ENCODE data around the gene CSTA.
A peak's percentile ranks its signal among the peaks of the same experiment; 100 is the strongest.

Gene CSTA, protein sequence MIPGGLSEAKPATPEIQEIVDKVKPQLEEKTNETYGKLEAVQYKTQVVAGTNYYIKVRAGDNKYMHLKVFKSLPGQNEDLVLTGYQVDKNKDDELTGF

DNA sequence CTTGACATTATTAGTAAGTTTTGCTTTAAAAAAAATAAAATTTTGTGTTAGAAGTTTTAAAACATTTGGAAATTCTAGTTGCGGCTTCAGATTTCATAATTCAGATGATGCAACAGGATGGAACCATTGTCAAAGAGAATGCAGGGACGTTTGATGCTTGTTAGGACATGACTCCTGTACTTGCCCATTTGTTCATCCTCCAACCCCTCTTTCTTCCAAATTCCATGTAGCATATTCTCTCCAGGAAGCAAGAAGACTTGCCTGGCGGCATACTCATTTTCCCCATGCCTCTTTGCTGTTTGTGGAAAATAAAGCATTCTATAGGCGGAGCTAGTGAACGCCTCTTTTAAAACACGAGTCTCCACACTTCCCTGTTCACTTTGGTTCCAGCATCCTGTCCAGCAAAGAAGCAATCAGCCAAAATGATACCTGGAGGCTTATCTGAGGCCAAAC, at the start of gene CSTA:
TSS of gene CSTA (plus strand) at position 378 of the 453 bp plus-strand sequence. CDS start at position 423, 45 bp downstream.
- no peak for DNase-seq

DNA sequence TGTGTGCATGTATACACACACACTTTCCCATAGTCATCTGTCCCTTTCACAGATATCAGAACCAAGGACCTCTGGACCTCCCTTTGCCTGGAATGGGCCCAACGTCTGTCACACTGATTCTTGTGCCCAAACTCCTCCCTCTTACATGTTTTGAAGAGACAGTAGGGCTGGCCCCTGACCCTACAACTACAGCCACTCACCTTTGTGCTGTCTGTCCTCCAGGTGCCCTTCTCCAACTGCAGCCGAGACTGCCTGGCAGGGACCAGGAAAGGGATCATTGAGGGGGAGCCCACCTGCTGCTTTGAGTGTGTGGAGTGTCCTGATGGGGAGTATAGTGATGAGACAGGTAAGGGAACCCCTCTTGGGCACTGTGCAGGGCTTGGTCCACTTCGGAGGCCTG, 43.2 kb upstream of the CSTA start:
- DNase-seq: no peak

DNA sequence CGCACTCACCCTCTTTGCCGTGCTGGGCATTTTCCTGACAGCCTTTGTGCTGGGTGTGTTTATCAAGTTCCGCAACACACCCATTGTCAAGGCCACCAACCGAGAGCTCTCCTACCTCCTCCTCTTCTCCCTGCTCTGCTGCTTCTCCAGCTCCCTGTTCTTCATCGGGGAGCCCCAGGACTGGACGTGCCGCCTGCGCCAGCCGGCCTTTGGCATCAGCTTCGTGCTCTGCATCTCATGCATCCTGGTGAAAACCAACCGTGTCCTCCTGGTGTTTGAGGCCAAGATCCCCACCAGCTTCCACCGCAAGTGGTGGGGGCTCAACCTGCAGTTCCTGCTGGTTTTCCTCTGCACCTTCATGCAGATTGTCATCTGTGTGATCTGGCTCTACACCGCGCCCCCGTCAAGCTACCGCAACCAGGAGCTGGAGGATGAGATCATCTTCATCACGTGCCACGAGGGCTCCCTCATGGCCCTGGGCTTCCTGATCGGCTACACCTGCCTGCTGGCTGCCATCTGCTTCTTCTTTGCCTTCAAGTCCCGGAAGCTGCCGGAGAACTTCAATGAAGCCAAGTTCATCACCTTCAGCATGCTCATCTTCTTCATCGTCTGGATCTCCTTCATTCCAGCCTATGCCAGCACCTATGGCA, 41.1 kb upstream of the CSTA start:
- DNase-seq: no peak

DNA sequence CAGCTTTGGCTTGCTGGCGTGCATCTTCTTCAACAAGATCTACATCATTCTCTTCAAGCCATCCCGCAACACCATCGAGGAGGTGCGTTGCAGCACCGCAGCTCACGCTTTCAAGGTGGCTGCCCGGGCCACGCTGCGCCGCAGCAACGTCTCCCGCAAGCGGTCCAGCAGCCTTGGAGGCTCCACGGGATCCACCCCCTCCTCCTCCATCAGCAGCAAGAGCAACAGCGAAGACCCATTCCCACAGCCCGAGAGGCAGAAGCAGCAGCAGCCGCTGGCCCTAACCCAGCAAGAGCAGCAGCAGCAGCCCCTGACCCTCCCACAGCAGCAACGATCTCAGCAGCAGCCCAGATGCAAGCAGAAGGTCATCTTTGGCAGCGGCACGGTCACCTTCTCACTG, 40.6 kb upstream of the CSTA start:
- no peak for DNase-seq

DNA sequence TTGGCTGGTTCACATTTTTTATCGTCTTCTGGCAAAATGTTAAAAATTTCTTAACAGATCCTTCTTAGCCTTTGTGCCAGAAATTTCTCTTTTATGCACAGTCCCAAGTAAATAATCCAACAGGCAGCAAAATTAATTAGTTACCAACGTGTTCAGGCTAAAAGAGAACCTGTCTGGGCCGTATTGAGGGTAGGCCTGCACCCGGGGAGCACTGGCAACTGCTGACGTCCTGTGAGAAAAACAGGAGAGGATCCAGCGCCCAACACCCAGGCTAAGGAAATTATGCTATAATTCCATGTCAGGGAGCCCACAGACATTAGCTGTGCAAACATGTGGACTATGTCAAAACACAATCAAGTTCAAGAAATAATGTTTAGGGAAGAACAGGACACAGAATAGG, 30.7 kb upstream of the CSTA start:
- DNase-seq: no peak

DNA sequence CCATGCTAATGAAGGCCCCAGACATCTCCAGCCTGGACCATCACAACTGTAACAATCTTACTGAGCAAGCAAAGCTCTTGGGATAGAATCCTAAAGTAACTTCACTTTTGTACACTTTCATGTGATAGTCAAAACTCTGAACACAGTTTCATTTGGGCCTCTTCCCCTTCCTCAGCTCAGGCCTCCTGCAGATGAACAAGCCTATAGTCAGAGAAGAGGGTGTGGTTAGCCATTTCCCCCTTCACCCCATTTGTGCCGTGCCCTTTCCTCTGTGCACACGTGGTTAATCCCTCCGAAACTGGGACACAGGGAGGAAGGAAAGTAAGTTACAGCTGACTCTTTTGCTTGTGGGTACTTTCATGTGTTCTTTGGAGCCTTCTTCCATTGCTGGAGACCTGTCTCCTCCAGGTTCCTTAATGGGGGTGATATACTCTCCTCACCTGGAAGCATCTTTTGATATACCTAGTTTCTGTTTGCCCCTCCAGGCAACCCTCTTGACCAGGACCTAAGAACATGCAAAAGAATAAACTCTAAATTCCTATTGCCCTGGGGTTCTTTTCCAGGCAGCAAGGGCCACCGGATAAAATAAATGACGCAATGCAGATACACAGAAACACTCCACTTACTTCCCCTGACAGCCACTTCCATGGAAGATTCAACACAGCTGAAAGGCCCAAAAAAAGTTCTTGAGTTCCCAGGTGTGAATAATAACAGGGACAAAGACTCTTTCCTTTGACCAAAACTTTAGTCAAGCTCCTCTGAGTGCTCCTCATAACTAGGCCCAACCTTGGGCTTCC, 29.6 kb upstream of the CSTA start:
- DNase-seq: no peak

DNA sequence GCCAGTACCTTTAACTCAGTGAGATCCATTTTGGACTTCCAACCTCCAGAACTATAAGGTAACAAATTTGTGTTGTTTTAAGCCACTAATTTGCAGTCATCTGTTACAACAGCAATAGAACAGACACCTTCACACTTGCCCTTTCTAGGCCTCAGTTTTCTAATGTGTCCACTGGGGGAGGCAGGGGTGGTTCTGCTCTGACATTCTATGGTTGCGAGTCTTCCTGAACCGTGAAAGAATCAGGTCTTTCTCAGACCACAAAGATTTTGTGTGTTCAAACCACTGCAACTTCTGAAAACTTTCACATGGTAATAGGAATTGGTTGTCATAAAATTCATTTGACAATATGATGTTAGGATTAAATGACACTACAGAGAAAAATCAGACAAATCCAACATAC, 26.8 kb upstream of the CSTA start:
- no peak for DNase-seq

DNA sequence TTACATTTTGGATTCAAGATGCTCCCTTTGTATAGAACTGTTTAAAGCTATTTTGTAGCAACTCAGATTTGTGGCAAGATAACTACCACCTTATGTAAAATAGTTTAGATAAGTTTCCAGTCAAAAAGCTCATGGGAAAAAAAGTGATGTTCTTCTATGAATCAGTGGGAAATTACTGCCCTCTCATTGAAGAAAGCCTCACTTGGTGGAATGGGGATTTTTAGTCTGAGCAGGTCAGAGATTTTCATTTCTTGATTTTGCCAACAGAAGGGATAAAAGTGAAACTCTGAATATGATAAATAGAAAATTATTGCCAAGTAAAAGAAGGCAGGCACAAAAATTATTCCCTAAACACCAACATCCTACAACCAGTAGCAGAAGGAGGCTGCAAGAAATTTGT, 25.8 kb upstream of the CSTA start:
- DNase-seq: no peak

DNA sequence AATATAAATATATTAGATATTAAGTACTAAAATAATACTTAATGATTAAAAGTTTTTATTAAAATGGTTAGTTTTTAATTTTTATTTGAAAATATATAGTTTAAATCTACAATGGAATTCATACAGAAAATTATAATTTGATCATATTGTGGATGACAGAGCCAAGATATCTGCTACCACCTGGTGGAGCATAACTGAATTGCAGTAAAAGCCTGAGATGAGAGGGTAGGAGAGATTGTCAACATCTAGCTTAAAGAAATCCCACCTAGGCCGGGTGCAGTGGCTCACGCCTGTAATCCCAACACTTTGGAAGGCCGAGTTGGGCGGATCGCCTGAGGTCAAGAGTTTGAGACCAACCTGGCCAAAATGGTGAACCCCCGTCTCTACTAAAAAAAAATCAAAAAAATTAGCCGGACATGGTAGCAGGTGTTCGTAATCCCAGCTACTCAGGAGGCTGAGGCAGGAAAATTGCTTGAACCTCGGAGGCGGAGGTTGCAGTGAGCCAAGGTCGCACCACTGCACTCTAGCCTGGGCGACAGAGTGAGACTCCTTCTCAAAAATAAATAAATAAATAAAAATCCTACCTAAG, 25.1 kb upstream of the CSTA start:
- peak; percentile 31 for DNase-seq

DNA sequence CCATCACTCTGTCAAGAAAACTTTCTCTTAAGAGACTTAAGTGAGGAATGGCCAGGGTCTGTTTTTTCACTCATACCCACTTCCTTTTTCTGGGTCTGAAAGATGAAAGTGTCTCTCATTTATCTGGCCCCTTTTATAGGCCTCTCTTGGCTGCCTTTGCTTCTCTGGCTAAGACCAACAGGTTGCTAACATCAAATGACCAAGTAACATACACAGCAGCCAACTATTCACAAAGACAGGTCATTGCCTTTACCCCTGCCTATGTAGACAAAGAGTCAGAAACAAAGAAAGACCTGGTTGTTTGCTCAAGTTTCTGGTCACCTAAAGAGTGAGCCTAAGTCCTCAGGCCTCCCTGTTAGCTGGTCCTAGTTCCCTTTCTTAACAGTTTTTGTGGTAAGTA, 24.0 kb upstream of the CSTA start:
- no peak for DNase-seq

DNA sequence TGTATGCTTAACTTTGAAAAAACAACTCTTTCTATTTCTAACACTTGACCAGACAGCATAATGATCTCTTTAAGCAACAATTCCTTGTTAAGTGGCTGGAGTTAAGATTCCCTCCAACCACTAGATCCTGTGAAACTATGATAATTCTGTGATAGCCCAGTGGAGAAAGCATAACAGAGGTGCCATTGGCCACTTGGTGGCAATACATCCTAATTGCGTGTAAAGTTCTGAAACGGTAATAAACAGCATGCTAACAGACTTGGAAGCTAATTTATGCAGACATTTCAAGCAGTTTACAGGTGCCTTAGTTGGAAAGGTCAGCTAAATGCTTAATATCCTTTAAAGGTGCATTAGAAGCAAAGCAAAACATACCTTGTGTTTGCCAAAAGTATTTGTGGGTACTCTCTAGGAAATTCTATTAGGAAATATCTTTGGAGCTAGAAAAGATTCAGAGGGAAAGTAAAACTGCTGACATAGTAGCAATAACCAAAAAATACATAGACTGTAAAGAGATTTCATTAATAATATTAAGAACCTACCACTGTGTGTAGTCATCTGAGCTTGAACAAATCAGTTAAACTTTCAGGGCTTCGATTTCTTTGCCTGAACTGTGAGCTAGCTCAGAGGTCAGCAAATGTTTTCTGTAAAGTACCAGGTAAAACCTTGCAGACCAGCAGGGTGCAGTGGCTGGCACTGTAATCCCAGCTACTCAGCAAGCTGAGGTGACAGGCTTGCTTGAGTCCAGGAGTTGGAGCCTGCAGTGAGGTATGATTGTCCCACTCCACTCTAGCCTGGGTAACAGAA, 19.0 kb upstream of the CSTA start:
- DNase-seq: no peak

DNA sequence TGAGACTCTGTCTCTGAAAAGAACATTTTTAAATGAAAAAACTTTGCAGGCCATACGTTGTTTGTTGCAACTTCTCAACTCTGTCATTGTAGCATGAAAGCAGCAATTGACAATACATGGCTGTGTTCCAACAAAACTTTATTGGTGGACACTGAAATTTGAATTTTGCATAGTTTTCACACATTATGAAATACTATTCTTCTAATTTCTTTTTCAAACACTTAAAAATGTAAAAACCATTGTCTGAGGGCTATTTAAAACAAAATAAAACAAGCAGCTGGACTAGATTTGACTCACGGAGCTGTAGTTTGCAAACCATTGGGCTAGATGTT, 18.5 kb upstream of the CSTA start:
- DNase-seq: no peak

DNA sequence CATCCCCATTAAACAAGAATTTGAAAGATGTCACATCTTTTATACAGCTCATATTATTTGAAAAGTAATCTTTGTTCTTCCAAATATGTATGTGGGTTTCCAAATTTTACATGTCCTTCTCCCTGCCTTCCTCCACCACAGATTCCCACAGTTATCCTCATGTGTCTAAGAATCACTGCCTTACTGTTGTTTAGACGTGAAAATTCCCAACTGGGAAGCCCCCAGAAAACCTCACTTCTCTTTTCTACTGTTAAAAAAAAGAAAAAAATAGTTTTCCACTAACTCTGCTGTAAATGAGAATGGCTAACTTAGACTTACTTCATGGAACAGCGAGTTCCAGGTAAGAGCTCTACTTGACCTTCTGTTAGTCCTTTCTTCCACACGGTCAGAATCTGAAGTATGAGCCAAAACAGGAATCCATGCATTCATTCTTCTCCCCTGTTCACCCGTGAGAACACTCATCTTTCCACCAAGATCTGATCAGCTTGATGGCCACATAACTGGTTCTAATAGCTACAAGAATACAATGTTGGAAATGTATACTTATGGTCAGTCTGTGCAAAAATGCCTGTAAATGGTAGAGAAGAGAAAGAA, 17.9 kb upstream of the CSTA start:
- DNase-seq: no peak

DNA sequence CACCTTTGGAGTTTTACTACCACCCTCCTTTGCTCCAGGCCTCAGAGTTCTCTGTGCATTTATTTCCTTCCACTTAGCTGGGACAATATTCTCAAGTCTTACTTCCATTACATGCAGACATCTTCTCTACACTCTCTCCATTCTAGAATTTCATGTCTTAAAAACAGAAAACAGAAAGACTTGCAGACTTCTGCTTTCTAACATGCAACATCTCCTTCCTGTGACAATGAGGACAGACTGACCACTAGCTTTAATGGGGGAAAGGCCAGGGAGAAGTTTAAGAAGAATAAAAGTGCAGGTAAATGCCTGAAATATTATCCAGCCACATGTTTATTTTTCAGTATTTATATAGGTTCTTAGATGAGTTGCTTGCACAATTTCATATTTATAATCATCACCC, 17.1 kb upstream of the CSTA start:
- no peak for DNase-seq

DNA sequence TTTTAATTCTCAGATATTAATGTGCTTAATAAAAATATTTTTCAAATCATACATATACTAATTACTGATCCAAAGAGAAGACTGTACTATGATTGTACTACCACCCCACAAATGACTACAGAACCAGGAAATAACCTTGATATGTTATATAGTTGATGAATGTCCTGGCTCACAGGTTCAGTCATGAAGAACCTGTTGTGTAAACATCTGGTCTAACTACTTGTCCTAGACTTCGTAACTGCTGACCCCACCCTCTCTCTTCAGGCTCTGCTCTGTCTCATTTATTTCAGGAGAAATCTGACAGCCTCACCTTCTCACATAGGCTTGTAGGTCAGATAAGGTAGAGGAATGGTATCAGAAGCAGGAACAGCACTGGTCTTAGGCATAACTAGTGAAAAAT, 14.7 kb upstream of the CSTA start:
- no peak for DNase-seq

DNA sequence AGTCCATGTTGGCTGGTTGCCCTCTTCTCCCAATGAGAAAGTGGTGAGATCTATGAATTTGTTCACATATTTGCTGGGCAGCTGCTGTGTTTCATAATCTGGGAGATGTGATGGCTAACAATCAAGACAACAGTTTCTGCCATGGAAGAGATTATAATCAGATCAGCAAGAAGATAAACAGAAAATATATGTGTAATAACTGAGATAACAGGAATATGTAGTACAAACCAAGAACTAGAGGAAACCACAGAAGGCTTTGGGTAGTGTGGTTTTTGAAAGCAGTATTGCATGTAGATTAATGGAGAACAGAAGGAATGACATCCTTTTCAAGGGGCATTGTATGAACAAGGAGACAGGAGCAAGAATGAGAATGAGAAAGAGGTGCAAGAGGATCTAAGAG, 12.2 kb upstream of the CSTA start:
- no peak for DNase-seq

DNA sequence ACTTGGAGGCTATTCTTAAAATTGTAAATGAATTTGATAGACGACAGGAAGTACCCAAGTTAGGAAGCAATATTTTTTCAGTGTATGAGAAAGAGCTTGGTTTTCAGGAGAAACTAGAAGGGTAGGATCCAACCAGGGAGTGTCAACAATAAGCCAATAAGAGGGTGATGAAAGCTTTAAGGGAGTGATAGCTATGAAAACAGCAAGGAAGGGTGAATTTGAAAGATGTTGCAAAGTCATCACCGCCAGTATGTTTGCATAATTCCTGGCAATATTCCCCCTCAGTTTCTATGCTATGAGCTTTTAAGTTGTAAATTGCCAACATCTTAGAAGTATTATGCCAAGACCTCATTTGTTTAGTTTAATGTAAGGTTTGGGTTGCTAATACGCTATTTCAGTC, 11.8 kb upstream of the CSTA start:
- DNase-seq: no peak

DNA sequence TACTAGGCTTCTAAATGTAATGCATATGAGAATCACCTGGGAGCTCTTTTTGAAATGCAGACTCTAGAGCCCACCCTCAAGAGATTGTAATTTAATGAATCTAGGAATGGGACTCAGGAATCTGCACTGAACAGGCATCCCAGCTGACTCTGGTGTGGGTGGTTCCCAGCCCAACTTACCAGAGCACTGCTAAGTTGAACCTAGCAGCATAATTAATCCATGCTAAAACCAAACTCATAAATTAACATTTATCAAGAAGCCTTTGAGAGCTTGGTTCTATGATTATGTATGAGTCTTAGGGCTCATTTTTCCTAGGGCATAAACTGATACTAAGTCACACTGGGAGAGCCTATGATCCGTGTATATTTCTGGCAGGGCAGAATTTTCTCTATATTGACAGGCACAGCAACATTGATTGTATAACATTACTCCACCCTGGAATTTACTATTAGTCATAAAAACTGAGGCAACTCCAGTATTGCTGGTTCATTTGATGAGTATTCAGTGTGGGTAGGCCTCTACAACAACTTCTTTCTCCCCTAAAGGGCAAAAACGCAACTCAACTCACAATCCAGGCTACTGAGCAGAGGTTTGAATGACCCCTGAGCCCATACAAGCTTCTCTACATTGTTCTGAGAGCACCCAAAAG, 10.7 kb upstream of the CSTA start:
- DNase-seq: no peak

DNA sequence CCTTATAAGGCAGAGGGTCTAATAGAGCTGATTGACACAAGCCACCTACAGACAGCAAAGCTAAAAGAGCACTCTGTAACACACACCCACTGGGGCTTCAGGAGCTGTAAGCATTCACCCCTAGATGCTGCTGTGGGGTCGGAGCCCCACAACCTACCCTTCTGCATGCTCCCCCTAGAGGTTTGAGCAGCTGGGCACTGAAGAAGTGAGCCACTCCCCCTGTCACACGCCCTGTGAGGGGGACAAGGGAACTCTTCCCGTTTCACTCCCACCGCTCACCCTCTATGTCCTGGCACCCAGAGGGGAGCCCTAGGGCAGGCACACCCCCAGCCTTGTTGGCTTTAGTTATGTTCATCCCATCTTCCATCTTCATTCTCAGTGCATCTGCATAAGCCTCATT, 9.4 kb upstream of the CSTA start:
- DNase-seq: no peak

DNA sequence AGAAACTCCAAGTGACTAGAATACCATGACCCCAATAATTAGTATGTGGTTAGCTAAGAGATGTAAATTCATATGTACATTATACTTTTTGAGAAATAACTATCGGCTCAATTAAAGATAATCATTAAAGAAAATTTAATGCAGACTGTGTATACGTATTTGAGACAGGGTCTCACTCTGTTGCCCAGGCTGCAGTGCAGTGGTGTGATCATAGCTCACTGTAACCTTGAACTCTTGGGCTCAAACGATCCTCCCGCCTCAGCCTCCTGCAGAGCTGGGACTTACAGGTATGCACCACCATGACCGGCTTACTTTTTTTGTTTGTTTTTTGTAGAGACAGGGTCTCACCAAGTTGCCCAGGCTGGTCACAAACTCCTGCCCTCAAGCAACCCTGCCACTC, 8.7 kb upstream of the CSTA start:
- DNase-seq: no peak

DNA sequence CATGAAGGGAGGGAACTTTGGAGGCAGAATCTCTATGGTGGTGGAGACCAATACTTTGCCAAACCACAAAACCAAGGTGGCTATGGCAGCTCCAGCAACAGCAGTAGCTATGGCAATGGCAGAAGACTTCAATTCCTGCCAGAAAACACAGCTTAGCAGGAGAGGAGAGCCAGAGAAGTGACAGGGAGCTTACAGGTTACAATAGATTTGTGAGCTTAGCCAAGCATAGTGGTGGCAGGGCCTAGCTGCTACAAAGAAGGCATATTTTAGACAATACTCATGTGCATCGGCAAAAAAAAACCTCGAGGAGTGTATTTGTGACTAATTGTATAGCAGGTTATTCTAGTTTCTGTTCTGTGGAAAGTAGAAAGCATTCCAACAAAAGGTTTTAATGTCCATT, 6.4 kb upstream of the CSTA start:
- no peak for DNase-seq
